ENCODE results near the gene CCDC73. TPM values are rescaled to one million over a fixed set of nuclear protein-coding genes. Genes with fewer than 3 reads are reported as not detected.

CCDC73 gene
- total RNA-seq, 1 donor = not detected

DNA sequence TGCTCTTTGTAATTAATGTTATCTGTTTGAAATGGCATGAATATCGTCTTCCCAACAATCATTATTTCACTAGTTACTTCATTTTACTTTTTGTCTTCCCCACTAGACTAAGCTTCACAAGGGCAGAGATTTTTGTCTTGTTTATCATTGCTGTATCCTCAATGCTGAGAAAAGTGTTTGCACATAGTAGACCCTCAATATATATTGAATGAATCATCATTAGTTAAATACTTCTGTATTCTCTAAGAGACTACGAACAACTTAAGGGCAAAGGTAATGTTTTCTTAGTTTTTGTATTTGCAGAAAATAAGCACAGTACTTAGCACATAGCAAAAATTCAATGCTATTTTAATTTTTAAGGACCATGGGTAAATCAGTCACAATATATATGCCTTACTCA lies 95.9 kb downstream of the CCDC73 start:
- no peaks in the 10 kb centered on the region for H3K79me2 ChIP-seq (ENCODE audit: insufficient read depth, low read length)
- TF ChIP-seq, protein P1, sequence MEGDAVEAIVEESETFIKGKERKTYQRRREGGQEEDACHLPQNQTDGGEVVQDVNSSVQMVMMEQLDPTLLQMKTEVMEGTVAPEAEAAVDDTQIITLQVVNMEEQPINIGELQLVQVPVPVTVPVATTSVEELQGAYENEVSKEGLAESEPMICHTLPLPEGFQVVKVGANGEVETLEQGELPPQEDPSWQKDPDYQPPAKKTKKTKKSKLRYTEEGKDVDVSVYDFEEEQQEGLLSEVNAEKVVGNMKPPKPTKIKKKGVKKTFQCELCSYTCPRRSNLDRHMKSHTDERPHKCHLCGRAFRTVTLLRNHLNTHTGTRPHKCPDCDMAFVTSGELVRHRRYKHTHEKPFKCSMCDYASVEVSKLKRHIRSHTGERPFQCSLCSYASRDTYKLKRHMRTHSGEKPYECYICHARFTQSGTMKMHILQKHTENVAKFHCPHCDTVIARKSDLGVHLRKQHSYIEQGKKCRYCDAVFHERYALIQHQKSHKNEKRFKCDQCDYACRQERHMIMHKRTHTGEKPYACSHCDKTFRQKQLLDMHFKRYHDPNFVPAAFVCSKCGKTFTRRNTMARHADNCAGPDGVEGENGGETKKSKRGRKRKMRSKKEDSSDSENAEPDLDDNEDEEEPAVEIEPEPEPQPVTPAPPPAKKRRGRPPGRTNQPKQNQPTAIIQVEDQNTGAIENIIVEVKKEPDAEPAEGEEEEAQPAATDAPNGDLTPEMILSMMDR (IDR thresholded peaks at IDR 0.05; ENCODE audit: extremely low read depth, low read depth, low read length) = no peak
- no peak overlapping the region for H3K27ac ChIP-seq (ENCODE audit: low read depth, low read length)
- H2AFZ ChIP-seq (ENCODE audit: low read length) = no peak overlapping the region
- H3K4me3 ChIP-seq (ENCODE audit: insufficient read depth, low read length) = no peak overlapping the region
- no peak overlapping the region for H3K4me2 ChIP-seq (ENCODE audit: insufficient read depth, low read length)
- no peaks in the 10 kb centered on the region for H3K9me3 ChIP-seq (ENCODE audit: low read depth, low read length)
- no peaks in the 10 kb centered on the region for H3K27me3 ChIP-seq (ENCODE audit: insufficient read depth, low read length)
- no peak for DNase-seq (ENCODE audit: insufficient read length, low spot score, missing footprints)
- no peaks in the 10 kb centered on the region for H3K36me3 ChIP-seq (ENCODE audit: insufficient read depth, low read length)
- no peaks in the 10 kb centered on the region for H3K4me1 ChIP-seq (ENCODE audit: insufficient read depth, low read length)
- H4K20me1 ChIP-seq (ENCODE audit: insufficient read depth, low read length) = no peaks in the 10 kb centered on the region

DNA sequence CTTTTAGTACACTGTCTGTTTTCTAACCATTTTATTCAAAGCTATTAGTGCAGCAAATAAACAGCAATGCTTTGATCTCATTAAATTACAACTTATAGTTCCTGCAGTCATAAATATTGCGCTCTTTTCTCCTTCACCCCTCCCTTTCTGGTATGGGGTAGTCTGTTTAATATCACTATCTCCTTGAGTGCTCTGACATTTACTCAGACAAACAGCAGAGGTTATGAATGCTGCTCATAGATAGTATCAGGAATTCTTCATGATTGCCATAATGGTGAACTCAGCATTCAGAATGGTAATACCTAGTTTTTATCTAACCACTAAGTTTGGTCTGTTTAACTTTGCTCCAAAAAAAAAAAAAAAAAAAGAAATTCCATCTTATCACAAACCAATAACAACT lies 123.4 kb downstream of the CCDC73 start:
- no peaks in the 10 kb centered on the region for H3K27me3 ChIP-seq (ENCODE audit: insufficient read depth, low read length)
- no peak overlapping the region for H3K27ac ChIP-seq (ENCODE audit: low read depth, low read length)
- DNase-seq (ENCODE audit: insufficient read length, low spot score, missing footprints) = no peak
- no peaks in the 10 kb centered on the region for H3K36me3 ChIP-seq (ENCODE audit: insufficient read depth, low read length)
- TF ChIP-seq, protein P1 (IDR thresholded peaks at IDR 0.05; ENCODE audit: extremely low read depth, low read depth, low read length) = no peak
- H3K4me2 ChIP-seq (ENCODE audit: insufficient read depth, low read length) = no peak overlapping the region
- no peak overlapping the region for H2AFZ ChIP-seq (ENCODE audit: low read length)
- no peaks in the 10 kb centered on the region for H4K20me1 ChIP-seq (ENCODE audit: insufficient read depth, low read length)
- H3K4me1 ChIP-seq (ENCODE audit: insufficient read depth, low read length) = no peaks in the 10 kb centered on the region
- no peaks in the 10 kb centered on the region for H3K79me2 ChIP-seq (ENCODE audit: insufficient read depth, low read length)
- no peak overlapping the region for H3K4me3 ChIP-seq (ENCODE audit: insufficient read depth, low read length)
- H3K9me3 ChIP-seq (ENCODE audit: low read depth, low read length) = no peaks in the 10 kb centered on the region

DNA sequence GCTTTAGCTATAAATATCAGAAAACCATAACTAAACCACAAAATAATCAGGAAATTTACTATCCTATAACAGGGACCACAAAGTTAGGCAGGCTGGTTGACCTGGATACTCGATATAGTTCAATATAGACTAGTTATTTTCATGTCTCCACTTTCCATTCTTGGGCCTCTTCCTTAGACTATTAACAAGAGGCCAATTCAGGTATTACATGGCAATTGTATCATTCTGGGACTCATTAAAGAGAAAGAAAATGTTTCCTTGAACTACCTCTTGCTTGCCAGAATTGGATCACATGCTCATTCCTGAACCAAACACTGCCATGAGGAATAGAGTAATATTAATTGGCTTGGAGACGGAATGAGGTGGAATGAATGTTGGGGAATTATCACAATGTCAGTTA lies 134.8 kb downstream of the CCDC73 start:
- no peak overlapping the region for H3K27ac ChIP-seq (ENCODE audit: low read depth, low read length)
- no peak overlapping the region for H3K4me3 ChIP-seq (ENCODE audit: insufficient read depth, low read length)
- H3K79me2 ChIP-seq (ENCODE audit: insufficient read depth, low read length) = no peaks in the 10 kb centered on the region
- no peak overlapping the region for H2AFZ ChIP-seq (ENCODE audit: low read length)
- H3K36me3 ChIP-seq (ENCODE audit: insufficient read depth, low read length) = no peaks in the 10 kb centered on the region
- no peaks in the 10 kb centered on the region for H3K9me3 ChIP-seq (ENCODE audit: low read depth, low read length)
- no peaks in the 10 kb centered on the region for H4K20me1 ChIP-seq (ENCODE audit: insufficient read depth, low read length)
- TF ChIP-seq, protein P1 (IDR thresholded peaks at IDR 0.05; ENCODE audit: extremely low read depth, low read depth, low read length) = no peak
- DNase-seq (ENCODE audit: insufficient read length, low spot score, missing footprints) = no peak
- H3K4me1 ChIP-seq (ENCODE audit: insufficient read depth, low read length) = peaks cover 4% of the 10 kb centered on the region
- no peak overlapping the region for H3K4me2 ChIP-seq (ENCODE audit: insufficient read depth, low read length)
- H3K27me3 ChIP-seq (ENCODE audit: insufficient read depth, low read length) = no peaks in the 10 kb centered on the region

DNA sequence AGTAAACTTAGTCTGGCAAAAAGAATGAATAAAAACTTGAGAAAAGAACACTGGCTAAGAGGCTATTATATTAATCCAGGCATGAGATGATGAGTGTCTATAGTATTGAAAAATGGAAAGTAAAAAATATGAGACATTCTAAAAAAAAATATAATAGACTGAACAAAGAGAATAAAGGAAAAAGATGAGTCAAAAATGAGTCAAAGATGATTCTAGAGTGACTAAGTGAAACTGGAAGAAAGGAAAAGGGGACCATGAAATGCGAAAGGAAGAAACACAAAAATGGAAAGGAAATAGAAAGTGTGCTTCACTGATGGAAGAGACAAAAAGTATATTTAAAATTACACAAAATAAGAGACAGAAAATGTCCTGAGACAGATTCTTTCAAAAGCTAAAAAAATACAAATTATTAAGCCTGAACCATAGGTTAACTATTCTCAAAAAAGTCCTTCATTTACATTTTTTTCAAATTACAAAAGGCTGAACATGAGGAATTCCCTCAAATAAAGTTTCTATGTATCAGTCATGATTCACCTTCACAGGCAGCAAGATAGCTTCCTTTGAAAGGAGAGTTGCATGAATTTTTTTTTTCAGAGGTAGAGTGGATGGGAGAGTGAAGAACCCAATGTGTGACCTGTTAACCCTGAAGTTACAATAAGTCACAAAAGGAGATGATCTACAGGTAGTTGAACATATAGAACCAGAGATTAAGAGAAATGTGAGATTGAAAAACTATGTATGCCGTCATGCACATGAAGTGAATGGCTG lies 135.6 kb downstream of the CCDC73 start:
- Histone ChIP-seq H3K9me3 (ENCODE audit: low read depth, low read length) (no peaks in the 10 kb centered on the region), H3K4me1 (ENCODE audit: insufficient read depth, low read length) (peaks cover 4% of the 10 kb centered on the region), H3K4me2 (ENCODE audit: insufficient read depth, low read length) (peak overlapping the region; percentile 41), H3K27me3 (ENCODE audit: insufficient read depth, low read length) (no peaks in the 10 kb centered on the region), H3K4me3 (ENCODE audit: insufficient read depth, low read length) (peak overlapping the region; percentile 16), H3K36me3 (ENCODE audit: insufficient read depth, low read length) (no peaks in the 10 kb centered on the region), H4K20me1 (ENCODE audit: insufficient read depth, low read length) (no peaks in the 10 kb centered on the region), H3K79me2 (ENCODE audit: insufficient read depth, low read length) (no peaks in the 10 kb centered on the region), H2AFZ (ENCODE audit: low read length) (no peak overlapping the region), H3K27ac (ENCODE audit: low read depth, low read length) (no peak overlapping the region)
- TF ChIP-seq, protein P1 (IDR thresholded peaks at IDR 0.05; ENCODE audit: extremely low read depth, low read depth, low read length) = no peak
- no peak for DNase-seq (ENCODE audit: insufficient read length, low spot score, missing footprints)
